NCI-H1092 (cell line): ENCODE results near the gene SCUBE1.

Experiments
- DNase-seq: peaks from one replicate; lab custom pipeline; 2025; lab: John Stamatoyannopoulos, UW

The SCUBE1 gene

DNA sequence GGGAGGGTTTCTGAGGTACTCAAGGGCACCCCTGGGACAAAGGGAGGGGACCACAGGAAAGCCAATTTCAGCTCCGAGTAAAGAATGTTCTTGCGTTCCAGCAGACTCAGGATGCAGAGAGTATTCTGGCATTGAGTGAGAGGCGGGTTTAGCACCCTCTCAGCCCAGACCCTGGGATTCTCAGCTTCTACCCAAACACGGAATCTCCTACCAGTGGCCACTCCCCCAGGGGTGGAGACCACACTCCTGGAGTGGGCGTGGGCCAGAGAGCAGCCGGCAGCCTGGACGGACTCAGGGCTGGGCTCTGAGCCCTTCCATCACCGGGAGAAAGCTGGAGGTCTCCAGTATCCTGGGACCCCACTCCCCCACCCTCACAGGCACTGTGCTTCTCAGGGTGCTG lies 130.1 kb downstream of the SCUBE1 start:
- no peak for DNase-seq

DNA sequence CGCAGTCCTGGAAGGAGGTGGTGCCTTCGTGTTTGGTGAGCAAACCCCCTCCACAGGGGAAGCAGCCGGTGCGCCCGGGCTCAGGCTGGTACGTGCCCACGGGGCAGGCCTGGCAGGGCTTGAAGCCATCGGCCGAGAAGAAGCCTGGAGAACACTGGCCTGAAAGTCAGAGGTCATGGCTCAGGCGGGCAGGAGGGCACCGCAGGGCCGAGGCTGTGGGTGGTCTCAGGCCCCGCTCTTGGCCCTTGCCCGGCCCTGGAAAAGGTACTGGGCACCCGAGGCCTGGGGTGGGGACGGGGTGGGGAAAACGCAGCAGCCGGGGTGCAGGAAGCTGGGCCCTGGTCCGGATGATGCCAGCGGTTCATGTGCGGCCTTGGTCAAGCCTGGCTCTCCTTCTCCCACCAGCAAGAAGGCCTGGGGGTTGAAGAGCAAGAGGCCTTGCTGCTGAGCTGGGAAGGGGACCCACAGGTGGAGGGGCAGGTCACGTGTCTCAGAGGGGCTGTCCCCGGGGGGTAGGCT lies 130.7 kb downstream of the SCUBE1 start:
- no peak for DNase-seq

DNA sequence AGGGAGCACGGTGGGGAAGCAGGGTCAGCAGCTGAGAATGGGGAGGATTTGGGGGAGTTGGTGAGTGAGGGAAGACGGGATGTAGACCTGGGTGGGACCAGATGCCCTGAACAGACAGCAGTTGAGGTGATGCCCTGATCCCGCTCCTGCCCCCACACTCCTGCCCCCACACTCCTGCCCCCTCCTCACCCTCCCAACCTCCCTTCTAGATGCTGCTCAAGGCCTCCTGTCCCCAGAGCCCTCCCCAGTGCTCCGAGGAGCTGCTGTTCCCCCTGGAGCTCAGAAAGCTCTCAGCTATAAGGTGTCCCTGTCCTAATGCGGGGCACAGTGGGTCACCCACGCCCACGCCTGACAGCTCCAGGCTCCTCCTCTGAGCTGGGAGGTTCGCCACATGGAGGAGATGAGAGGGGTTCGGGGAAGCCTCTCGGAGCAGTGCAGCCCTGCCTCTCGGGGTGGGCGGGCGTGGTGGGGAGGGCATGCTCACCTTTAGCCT lies 131.2 kb downstream of the SCUBE1 start:
- no peak for DNase-seq

DNA sequence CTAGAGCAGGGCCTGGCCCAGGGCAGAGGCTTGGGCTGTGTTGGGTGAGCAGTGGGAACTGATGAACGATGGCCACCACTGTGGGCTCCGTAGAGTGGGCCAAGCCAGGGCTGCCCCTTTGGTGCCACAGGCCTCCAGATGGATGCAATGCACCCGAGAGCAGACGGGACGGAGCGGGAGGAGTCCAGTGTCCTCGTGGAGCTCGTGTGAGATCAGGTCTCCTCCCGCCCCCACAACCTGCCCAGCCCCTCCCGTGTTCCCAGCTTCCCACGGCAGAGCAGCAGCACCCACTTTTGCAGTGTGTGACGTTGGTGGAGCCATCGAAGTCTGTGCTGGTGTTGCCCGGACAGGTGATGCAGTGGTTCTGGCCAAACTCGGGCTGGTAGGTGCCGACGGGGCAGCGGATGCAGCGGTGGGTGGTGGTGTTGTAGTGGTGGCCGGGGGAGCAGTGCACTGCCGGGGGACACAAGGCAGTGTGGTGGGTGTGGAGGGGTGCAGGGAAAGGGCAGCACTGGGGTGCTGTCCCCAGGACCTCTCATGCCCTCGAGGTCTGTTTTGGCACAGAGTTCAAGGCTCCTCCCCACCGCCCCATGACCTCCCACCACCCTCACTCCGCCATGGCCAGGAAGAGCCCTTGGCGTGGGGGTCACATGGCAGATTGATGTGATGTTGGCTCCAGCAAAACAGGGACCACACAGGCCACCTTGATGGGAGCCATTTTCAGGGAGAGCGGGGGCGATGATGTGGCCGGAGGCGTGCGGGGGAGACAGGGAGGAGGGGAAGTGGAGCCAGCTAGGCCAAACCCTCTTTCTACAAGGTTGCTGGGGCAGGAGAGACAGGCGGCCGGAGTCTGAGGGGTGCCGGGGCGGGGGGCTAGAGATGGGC lies 132.3 kb downstream of the SCUBE1 start:
- DNase-seq, result no peak

DNA sequence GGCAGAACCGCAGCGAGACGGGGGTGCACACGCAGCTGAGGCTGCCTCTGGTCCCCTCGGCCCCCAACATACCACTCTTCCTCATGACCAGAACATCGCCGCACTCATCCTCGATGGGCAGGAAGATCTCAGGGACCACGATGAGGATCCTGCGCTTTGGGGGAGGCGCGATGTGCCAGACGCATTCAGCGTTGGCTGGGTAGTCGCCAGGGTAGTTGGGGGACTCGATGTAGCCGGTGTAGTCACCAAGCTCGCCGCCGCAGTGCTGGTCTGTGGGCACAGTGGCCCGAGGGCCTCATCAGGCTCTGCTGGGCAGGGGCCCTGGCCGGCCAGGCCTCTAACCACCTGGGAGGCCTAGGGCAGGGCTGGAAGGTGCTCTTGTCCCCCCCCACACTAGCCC lies 133.2 kb downstream of the SCUBE1 start:
- DNase-seq, result no peak

DNA sequence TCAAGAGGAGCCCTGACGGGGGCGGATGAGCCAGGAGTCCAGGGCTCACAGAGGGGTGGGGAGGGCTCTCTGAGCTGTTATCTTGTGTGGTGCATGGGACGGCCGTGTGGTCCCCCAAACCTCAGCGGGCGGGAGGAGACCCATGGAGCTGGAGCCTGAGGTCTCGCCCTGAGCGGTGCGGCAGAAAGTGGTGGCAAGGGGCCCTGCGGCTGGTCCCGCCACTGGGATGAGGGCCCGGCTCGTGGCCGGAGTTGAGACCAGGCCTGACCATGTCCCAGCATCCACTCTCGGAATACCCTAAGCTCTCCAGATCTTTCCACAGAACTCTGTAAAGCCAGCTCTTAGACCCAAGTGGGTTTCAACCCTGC lies 133.7 kb downstream of the SCUBE1 start:
- no peak for DNase-seq

DNA sequence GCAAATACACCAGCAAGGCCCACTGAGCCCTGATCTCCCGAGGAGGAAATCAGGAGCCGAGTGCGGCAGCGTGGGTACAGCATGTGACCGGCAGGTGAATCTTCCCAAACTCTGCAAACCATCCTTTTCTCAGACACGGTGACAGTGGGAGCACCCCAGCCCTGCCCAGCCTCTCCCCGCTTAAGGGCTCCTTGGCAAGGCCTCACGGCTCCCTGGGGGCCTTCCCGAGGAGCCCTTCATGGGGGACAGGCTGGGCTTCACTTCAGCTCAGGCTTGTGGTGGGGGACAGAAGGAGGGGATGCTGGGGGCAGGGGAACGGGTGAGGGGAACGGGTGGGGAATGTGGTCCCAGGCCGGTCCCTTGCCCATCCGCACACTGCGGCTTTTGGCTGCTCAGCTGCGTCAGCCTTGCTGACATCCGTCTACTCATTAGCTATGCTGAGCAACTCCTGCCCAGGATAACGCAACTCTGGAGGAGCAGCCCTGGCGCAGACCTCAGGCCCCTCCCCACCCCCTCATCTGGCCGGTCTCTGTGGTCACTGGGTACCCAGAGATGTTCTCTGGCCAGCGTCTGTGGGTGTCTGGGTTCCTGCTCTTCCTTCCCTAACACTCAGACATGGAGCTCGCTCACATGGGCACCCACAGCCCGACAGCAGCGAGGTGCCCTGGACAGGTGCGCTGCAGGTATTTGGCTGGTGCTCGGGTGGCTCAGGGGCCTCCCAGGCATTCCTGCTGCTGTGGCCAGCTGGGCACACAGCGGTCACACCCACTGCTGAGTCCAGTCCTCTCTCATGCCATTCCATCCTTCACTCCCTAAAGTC lies 134.3 kb downstream of the SCUBE1 start:
- DNase-seq, result no peak

DNA sequence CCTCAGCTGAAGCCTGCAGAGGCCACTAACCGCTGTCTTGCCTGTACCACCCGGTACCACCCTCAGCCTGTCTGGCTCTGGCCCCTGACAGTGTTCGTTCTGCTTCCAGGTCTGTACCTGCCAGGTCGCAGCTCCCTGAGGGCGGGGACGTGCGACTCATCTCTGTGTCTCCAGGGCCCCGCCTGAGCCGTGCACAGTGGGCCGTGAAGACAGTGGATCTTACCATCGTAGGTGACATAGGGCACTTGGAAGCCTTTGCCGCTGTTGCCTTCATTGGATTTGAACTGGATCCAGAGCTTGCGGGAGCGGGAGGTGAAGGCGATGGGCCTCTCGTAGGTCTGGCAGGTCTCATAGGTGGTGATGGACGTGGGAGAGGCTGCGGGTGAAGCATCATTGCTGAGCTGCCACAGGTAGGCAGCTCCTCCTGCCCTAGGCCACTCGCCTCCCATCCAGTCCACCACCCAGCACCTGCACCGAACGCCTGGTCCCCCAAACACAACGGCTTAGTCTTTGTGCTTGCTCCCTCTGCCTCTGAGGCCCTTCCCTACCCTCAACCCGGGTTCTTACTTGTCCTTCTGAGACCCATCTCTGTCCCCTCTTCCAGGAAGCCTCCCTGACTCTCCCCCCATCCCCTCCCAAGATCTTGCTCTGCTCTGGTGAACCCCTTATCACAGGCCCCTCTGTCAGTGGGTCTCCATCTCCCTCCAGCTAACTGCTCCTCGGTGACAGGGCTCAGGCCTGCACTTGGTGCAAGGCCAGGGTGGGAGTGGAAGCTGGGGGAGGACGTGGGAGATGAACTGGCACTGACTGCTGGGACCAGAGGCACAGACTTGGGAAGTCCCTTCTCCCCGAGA lies 135.1 kb downstream of the SCUBE1 start:
- DNase-seq, result no peak

DNA sequence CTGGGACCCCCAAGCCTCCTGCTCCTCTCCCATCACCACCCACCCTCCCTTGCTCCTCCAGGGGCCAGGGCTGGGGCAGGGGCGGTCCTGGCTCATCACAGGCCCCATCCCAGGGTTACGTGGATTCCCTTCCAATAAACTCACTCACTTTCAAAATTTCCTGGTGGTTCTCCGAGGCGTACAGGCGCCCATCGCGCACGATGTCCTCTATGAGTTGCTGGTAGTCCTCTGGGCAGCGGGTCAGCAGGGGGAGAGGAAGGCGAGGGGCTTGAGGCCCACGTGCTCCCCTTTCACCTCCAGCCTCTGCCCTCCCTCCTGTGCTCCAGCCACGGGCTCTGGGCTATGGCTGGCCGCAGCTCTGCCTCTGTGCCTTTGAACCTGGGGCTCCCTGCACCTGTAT lies 135.8 kb downstream of the SCUBE1 start:
- no peak for DNase-seq

DNA sequence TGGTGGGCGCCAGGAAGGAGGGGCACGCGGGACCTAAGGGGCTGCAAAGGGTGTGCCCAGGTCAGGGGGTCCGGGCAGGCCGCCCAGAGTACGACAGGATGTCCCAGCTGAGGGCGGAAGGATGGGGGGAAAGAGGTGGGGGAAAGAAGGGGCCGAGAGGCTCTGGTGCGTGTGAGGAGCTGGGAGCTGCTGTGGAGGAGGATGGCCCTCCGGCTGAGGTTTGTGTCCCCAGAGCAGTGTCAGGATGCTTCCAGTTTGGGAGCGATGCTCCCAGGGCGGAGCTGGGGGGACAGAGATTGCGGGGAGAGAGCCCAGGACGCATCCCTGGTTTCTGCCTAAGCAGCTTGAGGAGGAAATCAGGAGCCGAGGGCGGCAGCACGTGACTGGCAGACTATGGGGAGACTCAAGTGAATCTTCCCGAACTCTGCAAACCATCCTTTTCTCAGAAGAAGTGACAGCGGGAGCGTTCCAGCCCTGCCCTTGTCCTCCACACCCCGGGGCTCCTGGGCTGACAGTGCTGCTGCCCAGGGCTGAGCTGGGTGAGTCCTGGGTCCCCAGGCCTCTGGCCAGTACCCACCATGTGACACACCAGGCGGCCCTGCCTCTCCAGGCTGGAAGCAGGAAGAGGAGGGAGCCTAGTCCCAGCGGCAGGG lies 136.5 kb downstream of the SCUBE1 start:
- DNase-seq, result no peak

DNA sequence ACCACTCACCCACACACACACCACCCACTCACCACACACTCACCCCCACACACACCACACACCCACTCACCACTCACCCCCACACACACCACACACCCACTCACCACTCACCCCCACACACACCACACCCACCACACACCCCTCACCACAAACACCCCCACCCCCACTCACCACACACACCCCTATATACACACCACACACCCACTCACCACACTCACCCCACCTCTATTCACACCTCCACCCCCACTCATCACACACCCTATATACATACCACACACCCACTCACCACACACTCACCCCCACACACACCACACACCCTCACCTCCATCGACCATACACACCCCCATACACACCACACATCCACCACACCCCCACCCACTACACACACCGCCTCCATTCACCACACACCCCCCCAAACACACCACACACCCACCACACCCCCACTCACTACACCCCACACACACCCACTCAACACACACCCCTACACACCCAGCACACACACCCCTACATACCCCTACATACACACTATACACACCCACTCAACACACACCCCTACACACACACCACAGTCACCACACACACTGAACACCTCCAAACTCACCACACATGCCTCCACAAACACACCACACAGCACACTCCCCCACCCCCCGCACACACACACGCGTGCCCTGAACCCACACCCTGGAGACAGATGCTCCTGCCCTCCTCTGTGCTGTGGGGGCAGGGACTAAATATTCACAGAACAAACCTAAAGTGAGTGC lies 137.2 kb downstream of the SCUBE1 start:
- no peak for DNase-seq

DNA sequence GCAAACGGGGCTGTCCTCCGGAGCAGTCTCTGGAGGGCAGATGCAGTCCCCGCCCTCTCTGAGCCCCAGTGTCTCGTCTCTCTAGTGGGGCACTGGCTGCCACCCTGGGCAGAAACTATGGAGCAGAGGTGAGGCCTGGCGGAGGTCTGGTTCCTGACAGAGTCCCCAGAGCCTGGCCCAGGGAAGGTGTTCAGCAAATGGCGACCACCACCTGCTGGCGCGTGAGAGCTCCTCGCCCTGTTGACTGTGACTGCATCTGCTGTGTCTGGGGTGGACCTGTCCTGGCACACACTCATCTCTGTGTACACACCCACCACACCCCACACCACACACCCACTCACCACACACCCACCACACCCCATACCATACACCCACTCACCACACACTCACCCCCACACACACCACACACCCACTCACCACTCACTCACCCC lies 137.9 kb downstream of the SCUBE1 start:
- no peak for DNase-seq

DNA sequence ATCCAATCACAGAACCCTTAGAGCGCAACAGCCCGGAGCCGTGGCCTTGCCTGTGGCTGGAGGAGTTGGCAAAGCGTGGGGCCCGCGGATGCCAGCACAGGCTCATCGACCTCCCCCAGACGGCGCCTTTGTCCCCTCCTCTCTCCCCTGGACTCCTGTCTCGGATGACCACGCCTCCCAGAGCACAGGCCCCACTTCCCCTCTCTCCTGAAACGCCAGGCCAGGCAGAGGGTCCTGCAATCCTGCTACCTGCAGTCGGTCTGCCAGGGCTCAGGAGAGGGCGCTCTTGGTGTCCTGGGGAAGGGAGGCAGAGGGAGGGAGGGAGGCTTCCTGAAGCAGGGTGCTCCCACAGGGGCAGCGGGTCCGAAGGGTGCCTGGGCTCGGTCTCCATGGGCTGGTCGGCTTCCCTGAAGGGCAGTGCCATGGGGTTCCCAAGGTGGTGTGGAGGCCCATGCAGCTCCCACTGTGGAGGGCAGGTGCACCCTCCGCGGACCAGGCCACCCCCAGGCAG lies 139.6 kb downstream of the SCUBE1 start:
- no peak for DNase-seq

DNA sequence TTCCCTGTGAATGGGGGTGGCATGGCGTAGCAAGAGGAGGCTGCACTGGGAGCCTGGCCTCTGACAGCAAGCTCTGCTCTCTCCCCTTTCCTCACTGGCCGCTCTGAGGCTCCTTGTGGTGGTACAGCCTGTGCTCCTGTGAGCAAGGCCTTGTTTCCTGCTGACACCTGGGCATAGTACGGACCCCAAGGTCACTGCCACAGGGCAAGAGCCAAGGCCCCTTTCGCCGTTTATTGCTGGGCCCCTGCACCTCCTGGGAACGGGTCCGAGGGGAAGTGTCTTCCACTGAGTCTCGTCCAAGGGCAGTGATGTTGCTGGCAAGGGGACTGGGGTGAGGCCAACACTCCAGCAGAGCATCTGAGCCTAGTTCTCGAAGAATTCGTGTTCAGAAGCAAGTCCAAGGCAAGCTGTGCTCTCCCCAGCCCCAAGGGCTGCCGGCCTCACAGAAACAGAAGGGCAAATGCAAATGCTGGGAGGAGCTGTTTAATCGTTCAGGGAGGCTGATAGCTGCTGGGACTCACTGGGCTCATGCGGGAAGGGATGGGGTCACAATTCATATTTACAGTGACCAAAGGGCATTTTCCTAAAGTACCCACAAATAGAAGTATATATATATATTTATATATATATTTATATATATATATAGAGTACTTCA lies 140.3 kb downstream of the SCUBE1 start:
- DNase-seq, result no peak

DNA sequence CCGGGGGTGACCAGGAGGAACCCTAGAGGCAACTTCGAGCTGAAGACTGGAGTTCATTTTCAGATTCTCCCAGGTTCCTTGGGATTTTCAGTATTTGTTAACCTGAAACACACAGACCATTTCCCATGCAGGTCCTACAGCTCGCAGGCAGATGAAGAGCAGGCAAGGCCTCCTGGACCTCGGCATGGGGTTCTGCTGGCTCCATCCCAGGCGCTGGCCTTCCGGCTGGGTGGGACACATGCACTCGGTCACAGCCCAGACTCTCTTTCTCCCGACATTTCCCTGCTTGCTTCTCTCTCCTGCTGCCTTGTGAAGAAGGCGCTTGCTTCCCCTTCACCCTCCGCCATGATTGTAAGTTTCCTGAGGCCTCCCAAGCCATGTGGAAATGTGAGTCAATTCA lies 140.8 kb downstream of the SCUBE1 start:
- no peak for DNase-seq

DNA sequence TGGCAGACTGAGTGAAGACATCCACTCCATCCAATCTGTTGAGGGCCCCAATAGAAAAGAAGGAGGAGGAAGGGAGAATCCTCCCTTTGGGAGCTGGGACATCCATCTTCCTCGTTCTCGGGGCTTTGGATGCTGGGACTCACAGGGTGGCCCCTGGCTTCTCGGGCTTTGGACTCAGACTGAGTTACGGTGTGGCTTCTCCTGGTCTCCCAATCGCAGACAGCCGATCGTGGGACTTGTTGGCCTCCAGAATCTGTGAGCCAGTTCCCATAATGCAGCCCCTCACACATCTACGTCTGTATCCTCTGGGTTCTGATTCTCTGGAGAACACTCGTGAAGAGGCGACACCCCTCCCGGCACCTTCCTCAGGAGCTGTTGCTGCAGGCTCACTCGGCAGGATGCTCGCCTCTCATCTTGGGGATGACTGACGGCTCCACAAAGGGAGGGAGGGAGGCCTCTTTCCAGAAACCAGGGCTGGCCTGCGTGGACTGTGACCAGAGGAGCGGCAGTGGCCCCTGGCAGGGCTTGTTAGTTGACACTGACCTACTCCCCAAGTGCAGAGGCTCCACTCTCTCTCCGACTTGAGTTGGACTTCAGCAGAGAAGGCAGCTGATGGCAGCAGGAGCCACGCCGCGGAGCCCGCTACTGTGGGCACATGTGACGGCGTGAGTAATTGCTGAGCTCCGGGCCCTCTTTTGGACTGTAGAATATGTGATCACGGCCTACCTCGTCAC lies 141.5 kb downstream of the SCUBE1 start:
- no peak for DNase-seq

DNA sequence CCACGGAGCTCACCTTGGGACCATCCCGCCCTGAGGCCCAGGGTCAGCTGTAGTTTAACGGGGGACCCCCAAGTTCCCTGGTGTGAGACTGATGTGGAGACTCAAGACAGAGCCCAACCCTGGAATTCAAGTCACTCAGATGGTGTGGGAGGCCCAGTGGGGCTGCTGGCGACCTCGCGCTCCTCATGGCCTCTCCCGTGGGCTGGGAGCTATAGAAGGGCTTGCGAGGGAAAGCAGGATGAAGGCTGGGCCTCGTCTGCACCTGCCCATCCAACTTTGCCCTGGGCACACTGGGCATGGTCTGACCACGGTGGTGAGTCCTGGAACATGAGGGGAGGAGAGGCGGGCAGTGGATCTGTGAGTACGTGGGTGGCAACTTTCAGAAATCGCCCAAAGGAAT lies 142.6 kb downstream of the SCUBE1 start:
- no peak for DNase-seq

DNA sequence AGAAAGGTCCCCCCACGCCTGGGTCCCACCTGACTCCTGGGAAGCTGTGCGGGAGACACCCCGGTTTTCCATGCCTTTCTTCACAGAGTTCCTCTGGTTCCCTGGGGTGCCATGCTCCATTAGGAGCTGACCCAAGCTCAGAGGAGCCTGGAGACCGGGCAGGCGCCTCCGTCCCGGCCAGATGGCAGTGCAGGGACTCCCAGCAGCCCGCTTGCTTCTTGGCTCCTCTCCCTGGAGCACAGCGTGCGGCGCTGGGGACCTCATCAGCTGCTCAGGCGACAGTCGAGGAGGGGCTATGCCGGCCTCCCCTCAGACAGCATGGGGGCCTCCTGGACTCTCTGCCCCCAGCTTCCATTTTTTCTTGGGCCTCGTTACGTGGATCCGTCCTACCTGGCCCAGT lies 143.1 kb downstream of the SCUBE1 start:
- no peak for DNase-seq

DNA sequence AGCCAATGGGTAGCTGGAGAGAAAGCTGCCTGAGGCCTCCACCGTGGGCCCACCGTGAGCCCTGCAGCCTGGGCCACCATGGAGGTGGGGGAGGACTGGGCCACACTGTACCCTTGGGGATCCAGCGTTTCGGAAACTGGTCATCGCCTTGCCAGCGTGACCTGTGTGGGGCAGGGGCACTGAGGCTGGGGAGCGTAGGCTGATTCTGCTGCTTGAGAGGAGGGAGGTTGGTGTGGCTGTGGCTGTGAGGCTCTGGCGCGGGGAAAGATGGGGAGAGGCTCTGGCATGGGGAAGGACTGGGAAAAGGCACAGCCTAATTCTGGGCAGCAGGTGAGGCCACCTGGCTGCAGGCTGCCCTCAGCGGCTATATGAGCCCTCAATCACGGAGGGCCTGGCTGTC lies 143.6 kb downstream of the SCUBE1 start:
- no peak for DNase-seq
